HG03342 (cell line): ENCODE results near the gene LSS.
"Not testable (repeated sequence)": the region's sequence is repeated elsewhere in the genome, so short reads cannot be mapped to it uniquely, and the experiment has no call there.

Experiments
- ATAC-seq: cut with Tn5 transposase; IDR thresholded peaks from one replicate; pipeline ENCODE4 v1.9.1; 2021; ENCODE audit warnings: mild to moderate bottlenecking, moderate library complexity; ENCODE audit not compliant: unreplicated experiment

The LSS gene

DNA sequence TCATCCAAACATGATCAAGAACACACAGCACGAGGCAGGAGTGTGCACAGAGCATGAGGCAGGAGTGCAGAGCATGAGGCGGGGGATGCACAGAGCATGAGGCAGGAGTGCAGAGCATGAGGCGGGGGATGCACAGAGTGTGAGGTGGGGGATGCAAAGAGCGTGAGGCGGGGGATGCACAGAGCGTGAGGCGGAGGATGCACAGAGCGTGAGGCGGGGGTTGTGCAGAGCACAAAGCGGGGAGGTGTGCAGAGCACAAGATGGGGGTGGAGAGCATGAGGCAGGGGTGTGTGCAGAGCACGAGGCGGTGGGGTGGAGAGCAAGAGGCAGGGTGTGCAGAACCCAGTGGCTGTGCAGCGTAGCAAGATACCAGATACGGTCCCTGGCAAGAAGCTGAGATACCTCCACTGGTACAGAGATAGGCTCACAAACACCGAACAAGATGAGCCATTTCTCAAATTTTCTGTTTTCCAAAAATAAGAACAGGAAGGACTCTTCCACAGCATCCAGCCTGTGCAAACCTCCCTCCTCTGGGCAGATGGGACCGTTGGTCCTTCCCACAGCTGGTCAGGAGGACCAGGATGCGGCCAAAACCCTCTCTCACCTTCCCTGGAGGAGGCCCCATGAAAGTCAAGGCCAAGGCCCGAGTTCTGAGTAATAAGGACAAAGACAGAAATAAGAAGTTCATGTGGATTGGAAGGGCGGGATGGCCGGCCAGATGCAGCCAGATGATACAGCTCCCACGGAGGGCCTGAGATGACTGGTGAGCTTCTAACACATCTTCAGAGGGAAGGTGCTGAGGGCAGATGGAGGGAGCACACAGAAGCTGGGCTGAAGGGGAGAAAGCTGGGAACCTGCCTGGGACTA is 56.3 kb downstream of the LSS start:
- no peak for ATAC-seq

DNA sequence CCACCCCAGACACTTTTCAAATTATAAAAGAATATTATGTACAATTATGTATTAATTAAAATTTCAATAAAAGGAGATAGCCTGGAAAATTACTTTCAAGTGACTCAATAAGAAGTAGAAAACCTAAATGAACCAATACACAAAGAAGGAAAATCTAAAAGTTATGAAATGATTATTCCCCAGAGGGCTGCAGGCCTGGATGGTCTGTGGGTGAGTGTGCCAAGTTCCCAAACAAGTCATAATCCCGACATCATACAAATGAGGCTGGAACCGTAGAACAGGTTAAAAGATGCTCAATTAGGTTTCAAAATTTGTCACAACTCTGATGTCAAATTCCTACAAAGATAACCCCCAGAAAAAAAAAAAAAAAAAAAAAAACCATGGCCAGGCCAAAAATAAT is 57.0 kb downstream of the LSS start:
- no peak for ATAC-seq

DNA sequence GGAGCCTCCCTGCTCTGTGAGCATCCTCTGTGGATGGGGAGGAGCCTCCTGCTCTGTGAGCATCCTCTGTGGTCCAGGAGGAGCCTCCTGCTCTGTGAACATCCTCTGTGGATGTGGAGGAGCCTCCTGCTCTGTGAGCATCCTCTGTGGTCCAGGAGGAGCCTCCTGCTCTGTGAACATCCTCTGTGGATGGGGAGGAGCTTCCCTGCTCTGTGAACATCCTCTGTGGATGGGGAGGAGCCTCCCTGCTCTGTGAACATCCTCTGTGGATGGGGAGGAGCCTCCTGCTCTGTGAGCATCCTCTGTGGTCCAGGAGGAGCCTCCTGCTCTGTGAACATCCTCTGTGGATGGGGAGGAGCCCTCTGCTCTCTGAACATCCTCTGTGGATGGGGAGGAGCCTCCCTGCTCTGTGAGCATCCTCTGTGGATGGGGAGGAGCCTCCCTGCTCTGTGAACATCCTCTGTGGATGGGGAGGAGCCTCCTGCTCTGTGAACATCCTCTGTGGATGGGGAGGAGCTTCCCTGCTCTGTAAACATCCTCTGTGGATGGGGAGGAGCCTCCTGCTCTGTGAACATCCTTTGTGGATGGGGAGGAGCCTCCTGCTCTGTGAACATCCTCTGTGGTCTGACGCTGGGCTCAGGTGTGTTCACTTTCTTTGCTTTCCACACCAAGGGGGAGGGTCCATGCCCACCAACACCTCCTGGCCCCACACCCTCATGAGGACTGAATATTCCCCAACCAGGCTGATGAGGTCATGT is 58.0 kb downstream of the LSS start:
- not testable (repeated sequence) for ATAC-seq

DNA sequence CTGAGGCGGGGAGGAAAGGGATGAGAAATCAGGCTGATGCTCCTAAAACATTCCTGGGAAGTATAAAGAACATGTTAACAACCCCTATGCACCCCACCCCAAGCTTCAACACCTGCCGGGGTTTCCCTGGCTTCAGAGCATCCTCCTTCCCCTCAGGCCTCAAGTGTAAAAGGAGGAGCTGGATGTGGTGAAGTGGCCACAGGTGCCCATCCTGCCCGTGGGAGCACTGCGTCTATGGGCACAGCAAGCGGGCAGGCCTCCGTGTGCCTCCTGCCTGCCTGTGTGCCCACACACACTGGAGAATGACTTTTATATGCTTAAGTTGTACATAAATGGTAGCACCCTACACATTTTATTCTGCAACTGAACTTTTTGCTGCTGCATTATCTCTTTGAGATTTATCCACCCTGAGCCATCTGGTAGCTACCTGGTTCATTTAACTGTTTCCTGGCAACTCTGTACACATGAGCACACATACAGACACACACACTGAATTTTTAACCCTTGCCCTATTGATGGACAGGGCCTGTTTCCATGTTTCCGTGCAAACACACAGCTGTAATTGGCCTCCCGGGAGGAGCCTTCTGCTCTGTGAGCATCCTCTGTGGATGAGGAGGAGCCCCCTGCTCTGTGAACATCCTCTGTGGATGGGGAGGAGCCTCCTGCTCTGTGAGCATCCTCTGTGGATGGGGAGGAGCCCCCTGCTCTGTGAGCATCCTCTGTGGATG is 59.8 kb downstream of the LSS start:
- no peak for ATAC-seq

DNA sequence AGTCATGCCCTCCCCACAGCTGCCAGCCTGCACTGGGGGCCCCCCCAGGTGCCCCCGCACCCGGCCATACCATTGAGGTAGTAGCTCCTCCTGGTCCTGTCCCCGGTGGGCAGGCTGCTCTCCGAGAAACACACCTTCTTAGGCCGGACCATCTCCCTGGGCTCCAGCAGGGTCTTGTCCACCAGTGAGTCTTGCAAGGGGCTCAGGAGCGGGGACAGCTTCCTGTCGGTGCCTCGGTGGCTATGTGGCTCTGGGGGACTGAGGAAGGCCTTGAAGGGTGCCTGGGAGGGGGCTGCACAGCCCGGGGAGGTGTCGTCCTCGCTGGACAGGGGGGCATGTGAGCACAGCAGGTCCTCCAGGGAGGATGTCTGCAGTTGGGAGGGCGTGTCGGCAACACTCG is 60.3 kb downstream of the LSS start:
- ATAC-seq = no peak

DNA sequence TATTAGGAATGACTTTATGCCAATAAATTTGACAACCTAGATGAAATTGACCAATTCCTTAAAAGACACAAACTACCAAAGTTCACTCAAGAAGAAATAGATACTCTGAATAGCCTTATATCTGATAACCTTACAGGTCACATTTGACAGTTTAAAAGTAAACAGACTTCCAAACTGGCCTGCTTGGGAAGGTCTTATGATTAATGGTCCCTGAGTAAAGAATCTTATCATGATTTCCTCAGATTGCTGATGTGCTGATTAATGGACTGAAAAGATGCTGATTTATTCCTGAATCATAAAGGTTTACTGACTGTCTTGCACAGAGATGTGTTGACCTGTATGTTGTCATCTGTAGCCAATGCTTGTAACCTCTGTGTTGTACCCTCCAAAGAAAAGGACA is 63.5 kb downstream of the LSS start:
- ATAC-seq = no peak

DNA sequence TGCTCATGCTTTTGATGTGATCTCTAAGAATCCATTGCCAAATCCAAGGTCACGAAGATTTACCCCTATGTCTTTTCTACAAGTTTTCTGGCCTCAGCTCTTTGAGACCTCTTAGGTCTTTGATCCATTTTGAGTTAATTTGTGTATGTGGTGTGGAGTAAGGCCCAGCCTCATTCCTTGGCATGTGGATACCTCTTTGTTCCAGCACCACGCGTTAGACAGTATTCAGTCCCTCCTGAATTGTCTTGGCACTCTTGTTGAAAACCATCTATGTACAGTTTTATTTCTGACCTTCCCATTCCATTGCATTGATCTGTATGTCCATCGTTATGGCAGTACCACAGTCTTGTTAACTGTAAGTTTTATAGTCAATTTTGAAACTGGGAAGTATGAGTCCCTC is 65.2 kb downstream of the LSS start:
- no peak for ATAC-seq

DNA sequence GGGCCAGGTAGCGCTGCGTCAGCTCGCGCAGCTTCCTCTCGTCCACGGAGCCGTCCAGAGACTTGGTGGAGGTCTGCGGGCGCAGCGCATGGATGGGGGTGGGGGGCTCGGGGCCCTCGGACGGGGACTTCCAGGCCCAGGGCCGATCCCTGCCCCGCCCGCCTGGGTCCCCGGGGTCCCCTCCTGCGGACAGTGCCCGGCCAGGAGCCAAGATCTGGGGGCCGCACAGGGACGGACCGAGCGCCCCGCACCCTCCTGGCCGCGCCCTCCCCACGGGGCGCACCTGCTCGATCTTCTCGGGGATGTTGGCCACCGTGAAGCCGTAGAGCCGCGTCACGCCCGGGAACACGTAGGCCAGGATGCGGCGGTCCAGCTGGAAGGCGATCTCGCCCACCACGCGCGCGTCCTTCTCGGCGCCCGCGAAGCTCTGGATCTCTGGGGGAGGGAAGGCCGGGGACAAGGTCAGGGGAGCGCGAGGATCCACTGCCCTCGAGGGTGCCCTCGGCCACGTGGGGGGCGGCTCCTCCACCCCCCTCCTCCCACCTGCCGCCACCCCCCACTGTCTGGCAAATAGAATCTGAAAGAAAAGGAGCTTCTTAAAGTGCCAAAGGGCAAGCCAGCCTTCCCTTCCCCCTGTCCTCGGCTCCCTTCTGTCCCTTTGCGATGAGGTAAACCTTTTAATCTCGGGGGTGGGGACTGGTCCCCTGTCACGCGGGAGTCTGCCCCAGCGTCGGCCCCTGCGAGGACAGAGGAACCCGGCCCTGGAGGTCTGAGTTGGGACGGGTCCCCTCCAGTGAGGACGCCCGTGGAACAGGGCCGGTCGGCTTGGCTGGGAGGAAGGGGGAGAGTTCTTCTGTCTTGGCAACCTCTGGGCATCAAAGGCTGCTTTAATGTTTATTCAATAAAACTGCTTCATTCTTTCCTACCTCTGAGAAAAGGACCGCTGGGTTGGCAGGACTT is 66.7 kb downstream of the LSS start:
- no peak for ATAC-seq

DNA sequence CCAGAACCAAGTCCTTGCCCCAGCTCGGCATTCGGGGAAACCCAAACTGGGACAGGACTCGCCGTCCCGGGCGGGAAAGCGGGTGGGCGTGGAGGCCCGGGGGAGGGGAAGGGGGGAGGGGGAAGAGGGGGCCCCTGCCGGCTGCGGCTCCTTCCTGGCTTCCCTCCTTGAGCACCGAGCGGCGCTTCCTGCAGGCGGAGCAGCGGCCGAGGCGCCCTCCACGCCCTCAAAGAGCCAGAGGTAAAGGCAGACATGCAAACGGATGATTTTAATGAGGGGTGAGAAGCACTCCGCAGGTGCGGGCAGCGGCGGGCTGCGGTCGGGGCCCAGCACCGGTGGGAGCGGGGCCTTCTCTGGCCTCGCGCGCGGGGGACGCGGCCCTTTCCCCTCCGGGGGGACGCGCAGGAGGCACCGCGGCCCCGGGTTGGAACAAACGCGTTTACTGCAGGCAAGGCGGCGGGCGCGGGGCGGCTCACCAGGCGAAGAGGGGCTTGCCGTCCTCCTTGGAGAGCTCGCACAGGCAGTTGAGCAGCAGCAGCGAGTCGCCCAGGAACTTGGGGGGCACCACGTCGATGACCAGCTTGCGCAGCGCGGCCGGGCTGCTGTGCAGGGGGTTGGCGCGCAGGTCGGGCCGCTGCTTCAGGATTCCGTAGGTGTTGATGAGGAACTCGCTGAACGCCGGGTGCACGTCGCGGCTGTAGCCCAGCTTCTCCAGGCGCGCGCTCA is 67.5 kb downstream of the LSS start:
- no peak for ATAC-seq

DNA sequence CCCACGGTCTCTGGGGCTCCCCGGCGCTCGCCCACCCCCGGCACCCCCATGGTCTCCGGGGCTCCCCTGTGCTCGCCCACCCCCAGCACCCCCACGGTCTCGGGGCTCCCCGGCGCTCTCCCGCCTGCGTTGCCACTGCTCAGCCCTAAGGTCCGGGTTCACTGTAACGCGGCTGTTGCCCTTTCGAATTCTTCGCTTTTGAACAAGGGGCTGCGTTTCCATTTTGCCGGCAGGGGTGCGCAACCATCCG is 68.0 kb downstream of the LSS start:
- ATAC-seq = no peak

DNA sequence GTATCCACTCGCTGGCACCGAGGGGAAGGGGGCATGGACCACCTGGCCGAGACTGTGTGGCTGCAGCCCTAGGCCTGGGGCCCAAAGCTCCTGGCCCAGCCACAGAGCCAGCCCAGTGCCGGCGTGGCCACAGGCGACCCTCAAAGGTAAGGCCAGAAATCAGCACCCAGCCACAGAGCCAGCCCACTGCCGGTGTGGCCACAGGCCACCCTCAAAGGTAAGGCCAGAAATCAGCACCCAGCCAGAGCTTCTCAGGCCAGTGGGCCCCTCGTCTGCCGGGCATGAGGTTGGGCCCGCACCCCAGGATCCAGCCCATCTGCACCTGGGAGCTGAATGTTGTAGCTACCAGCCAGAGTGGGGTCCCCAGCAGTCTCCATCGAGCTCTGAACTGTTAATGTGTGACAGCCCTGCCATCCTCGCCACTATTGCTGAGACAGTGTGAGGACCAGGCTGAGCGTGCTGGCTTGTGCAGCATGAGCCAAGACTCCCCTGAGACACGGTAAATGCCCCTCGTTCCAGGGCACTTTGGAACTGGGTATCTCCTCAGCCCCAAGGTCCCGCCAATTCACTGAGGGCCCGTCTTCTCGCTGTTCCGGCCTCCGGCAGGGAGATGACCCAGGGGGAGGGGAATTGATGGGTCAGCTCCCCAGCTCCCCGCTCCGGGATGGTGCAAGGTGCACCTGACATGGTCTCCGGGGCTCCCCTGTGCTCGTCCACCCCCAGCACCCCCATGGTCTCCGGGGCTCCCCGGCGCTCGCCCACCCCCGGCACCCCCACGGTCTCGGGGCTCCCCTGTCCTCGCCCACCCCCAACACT is 68.5 kb downstream of the LSS start:
- ATAC-seq = no peak

DNA sequence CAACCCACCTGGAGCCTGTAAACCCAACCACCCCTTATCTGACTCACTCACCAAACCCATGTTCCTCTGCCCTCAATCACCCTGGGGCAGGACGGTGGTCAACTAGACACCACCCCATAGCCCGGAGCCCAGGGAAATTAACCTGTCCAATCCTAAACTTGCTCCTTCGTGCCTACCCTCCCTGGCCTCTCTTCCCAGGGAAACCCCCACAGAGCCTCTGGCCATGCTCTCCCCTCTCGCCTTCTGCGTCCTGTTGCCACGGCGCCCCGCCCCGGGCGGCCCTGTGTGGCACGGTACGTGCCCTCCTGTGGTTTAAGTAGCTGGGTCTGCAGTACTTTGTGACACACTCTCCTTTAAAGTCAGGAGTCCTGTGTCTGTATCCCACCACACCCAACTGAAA is 69.2 kb downstream of the LSS start:
- no peak for ATAC-seq

DNA sequence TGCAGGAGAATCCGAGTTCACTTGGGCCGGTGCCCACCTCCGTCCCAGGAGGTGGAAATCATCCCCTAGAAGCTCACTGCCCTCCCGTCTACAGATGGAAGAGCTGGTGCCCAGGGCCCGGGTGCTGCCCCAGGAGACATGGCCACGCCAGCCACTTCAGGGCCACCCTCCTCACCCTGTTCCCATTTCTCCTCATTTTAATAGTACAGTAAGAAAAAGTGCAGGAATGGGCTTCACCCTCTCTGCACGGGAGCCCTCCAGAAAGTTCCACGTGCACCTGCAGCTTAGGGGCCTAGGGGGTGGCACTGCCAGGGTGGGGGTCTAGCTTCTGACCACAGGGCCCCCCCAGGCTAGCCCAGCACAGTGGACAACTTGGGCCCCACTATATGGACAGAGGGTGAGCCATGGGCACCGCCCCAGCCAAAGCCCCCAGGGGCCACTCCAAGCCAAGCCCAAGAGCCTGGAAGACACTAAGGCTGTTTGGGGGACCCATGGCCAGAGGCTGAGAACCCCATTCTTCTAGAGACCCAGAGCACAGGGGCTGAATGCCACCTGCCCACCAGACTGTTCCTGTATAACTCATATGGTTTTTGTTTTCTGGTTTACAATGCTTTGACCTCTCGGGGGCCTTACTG is 69.8 kb downstream of the LSS start:
- no peak for ATAC-seq

DNA sequence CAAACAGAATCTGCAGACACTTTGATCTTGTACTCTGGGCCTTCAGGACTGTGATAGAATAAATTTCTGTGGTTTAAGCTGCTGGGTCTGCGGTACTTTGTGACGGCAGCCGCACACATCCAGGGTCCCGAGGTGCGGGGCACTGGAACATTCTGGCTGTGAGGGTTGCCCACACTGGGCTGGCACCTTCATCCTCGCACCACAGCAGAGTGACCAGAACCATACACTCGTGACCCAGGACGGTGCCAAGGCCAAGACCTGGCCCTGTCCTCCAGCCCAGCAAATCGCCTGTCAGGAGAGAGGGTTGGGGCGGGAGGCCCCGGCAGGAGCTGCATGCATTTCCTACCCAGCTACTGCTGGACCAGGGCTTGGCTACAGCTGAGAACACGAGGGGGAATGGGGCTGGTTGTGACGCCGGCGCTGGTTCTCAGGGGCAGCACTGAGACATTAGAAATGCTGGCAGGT is 70.6 kb downstream of the LSS start:
- ATAC-seq = no peak

DNA sequence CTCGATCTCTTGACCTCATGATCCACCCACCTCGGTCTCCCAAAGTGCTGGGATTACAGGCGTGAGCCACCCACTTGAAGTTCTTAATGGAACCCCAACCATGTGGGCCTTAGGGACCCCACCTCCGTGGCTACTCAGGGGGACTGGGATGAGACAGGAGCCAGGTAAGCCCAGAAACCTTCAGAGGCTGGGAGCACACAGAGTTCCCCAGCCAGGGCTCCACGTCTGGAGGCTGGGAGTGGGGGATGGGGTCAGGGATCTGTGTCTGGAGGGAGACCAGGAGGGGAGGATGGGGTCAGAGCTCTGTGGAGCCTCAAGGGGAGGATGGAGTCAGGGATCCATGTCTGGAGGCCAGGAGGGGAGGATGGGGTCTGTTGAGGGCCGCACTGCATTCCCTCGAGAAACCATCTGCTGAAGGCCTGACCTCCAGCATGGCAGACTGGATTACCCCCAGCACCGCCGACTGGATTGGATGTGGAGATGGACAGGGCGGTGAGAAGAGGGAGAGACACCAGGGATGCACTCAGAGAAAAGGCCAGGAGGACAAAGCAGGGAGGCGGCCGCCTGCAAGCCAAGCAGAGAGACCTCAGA is 71.1 kb downstream of the LSS start:
- ATAC-seq = no peak

DNA sequence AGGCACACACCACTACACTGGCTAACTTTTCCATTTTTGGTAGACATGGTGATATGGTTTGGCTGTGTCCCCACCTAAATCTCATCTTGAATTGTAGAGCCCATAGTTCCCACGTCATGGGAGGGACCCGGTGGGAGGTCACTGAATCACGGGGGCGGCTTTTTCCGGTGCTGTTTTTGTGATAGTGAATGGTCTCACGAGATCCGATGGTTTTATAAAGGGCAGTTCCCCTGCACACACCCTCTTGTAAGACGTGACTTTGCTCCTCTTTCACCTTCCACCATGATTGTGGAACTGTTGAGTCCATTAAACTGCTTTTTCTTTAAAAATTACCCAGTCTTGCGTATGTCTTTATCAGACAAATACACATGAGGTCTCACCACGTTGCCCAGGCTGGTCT is 71.9 kb downstream of the LSS start:
- no peak for ATAC-seq

DNA sequence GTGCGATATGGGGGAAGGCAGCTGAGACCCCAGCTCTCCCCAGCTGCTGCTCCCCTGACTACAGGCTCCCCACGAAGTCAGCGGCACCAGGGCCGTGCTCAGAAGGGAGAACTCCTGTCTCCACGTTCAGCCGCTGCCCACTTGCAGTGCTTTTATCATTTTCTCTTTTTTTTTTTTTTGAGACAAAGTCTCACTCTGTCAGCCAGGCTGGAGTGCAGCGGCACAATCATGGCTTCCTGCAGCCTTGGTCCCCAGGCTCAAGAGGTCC is 72.3 kb downstream of the LSS start:
- ATAC-seq = no peak

DNA sequence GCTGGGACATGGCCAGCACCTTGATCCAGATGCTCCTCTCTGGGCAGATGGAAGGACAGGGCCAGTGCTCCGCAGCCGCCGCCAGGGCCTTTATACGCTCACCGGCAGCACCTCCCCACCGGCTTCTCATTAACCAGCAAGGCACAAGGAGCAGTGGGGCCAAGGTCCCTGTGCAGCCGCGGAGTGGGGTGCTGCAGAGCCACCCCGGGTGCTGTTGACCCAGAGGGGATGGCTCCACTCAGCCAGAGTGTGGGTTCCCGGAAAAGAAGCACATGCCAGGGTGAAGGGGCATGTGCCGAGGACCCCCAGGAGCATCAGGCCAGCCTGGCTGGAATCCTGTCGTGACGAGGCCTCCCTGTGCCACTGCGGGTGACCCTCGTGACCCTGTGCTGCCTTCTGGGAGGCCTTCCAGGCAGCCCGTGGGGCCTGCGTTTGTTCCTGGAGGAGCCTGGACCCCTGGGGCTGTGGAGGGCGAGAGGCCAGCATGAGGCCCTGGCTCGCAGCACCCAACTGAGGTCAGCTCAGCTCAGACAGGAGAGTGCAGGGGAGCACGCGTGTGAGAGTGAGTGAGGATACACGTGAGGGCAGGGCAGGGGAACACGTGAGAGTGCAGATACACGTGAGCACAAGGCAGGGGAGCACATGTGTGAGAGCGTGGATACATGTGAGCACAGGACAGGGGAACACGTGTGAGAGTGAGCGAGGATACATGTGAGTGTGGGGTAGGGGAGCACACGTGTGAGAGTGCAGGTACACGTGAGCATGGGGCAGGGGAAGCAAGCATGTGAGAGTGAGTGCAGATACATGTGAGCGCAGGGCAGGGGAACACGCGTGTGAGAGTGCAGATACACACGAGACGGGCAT is 72.8 kb downstream of the LSS start, which contains the start of gene FTCD:
Gene FTCD (minus strand): TSS at position 66 of the 864 bp plus-strand sequence. CDS start 56 bp downstream, at position 10.
- ATAC-seq = no peak
